ENCODE measurements around the gene TBC1D22A.

The TBC1D22A gene

GRCh38 chr22:46748206-46748907 lies 14.1 kb upstream of the TBC1D22A start:
- no peak overlapping the region for H3K4me3 ChIP-seq (ENCODE audit: low read depth, low read length)
- TF ChIP-seq CTCF (IDR thresholded peaks at IDR 0.05; ENCODE audit: control insufficient read depth, extremely low read depth, insufficient read depth): no peak
- DNase-seq (ENCODE audit: low read depth): no peak

- DNase-seq (ENCODE audit: low read depth): no peak
- H3K4me3 ChIP-seq (ENCODE audit: low read depth, low read length): no peak overlapping the region
- TF ChIP-seq CTCF (IDR thresholded peaks at IDR 0.05; ENCODE audit: control insufficient read depth, extremely low read depth, insufficient read depth): no peak
Observed at GRCh38 chr22:46748908-46749675, 13.4 kb upstream of the TBC1D22A start.

GRCh38 chr22:46749682-46750529 lies 12.5 kb upstream of the TBC1D22A start:
- DNase-seq (ENCODE audit: low read depth): no peak
- no peak for TF ChIP-seq CTCF (IDR thresholded peaks at IDR 0.05; ENCODE audit: control insufficient read depth, extremely low read depth, insufficient read depth)
- H3K4me3 ChIP-seq (ENCODE audit: low read depth, low read length): no peak overlapping the region

GRCh38 chr22:46750530-46750800 lies 12.0 kb upstream of the TBC1D22A start:
- no peak overlapping the region for H3K4me3 ChIP-seq (ENCODE audit: low read depth, low read length)
- DNase-seq (ENCODE audit: low read depth): no peak
- no peak for TF ChIP-seq CTCF (IDR thresholded peaks at IDR 0.05; ENCODE audit: control insufficient read depth, extremely low read depth, insufficient read depth)

GRCh38 chr22:46750863-46751443 lies 11.5 kb upstream of the TBC1D22A start:
- no peak for TF ChIP-seq CTCF (IDR thresholded peaks at IDR 0.05; ENCODE audit: control insufficient read depth, extremely low read depth, insufficient read depth)
- no peak for DNase-seq (ENCODE audit: low read depth)
- H3K4me3 ChIP-seq (ENCODE audit: low read depth, low read length): no peak overlapping the region

- DNase-seq (ENCODE audit: low read depth): no peak
- no peak for TF ChIP-seq CTCF (IDR thresholded peaks at IDR 0.05; ENCODE audit: control insufficient read depth, extremely low read depth, insufficient read depth)
- H3K4me3 ChIP-seq (ENCODE audit: low read depth, low read length): no peak overlapping the region
Observed at GRCh38 chr22:46752286-46752987, 10.0 kb upstream of the TBC1D22A start.
